ENCODE results near the gene RPTOR.

RPTOR gene

DNA sequence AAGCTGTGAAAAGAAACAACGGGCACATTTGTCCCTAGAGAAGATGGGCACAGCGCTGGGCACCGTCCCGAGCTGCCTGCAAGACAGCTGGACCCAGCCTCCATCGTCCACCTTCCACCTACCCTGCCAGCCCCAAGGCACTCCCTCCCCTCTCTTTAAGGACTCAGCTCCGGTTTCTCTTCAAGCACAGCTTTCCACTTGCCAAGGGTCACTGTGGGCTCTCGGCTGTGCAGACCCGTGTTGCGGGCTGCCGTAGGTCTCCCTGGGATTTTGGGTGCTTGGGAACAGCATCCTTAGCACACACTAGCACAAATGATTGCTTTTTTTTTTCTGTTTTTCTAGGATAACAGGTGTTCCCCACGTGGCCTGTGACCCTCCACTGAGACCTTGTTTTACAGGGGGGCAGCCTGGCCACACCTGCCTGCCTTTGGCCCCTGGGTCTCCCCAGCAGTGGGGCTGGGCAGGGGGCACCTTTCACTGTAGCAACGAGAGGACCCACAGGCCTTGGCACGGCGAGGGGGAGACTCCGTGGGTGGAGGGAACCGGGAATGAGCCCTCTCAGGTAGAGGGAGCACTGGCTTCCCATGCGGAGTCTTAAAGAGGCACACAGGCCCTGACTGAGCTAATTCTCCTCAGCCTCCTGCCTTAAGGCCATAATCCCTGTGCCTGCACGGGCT, 448.4 kb downstream of the RPTOR start:
- FAIRE-seq: no peak
- DNase-seq (ENCODE audit: insufficient read length, low spot score): peak; percentile 39

- DNase-seq (ENCODE audit: insufficient read length, low spot score) (no peak), FAIRE-seq (no peak)
Observed at GRCh38 chr17:80995131-80995530, 450.5 kb downstream of the RPTOR start.

DNA sequence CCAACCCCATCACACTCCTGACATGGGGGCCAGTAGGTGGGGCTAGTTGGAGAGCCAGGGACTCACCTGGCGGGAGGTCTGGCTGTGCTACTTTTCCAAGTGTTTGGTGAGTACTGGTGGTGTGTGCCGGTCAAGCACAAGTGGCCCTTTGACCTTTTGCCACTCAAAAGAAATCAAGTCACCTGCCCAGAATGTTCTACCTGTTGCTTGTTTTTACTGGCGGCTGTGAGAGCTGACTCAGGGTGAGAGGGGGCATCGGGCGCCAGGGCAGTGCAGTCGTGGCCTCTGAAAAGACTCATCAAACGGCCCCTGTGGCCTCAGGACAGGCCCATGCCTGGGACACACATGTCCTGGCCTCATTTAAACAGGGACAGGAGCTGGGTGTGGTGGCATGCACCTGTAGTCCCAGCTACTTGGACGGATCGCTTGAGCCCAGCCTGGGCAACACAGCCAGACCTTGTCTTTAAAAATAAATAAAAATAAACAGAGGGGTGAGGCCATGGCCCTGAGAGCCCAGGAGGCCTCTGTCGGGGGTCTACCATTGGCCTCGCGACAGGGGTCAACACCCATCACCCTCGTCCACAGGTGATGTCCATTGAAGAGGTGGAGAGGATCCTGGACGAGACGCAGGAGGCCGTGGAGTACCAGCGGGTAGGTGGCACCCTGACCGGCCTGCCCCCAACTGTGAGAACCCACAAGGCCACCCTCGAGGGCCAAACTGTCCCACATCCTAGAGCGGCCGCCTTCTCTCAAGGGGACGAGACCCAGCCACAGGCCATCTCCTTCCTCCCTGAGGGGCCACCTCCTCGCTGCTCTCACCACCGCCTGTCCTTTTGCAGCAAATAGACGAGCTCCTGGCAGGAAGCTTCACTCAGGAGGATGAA, 452.0 kb downstream of the RPTOR start:
- no peak for FAIRE-seq

DNA sequence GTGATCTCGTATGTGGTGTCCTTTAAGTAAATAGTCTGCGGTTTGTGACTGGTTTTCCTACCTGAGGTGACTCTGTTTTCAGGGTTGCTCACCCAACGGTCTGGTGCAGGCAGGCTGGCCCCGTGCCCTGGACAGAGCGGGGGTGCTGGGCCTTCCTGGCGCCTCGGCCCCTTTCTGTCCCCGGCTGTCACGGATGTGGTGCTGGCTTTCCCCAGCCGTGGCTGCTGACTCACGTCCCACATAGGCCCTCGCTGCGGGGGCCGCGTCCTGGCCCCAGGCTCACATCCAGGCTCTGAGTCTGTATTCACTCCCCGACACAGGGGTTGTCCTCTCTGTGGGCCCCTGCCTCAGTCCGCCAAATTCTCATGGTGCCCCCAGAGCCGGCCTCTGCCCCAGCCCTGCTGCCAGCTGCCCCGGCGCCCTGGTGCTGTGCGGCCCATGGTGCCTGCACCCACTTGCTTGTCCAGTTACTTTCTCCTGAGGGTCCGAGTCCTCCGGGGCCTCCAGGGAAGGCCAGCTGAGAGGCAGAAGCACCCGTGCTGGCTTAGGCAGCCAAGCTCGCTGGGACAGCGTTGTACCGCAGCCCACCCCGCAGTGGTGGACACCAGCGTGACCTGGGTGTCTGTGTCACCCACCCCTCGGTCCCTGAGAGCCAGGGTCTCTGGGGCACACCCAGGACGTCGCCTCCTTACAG, 452.9 kb downstream of the RPTOR start:
- FAIRE-seq (no peak), DNase-seq (ENCODE audit: insufficient read length, low spot score) (no peak)

More for the DNA sequence above, 452.0 kb downstream of the RPTOR start:
- DNase-seq (ENCODE audit: insufficient read length, low spot score): no peak

DNA sequence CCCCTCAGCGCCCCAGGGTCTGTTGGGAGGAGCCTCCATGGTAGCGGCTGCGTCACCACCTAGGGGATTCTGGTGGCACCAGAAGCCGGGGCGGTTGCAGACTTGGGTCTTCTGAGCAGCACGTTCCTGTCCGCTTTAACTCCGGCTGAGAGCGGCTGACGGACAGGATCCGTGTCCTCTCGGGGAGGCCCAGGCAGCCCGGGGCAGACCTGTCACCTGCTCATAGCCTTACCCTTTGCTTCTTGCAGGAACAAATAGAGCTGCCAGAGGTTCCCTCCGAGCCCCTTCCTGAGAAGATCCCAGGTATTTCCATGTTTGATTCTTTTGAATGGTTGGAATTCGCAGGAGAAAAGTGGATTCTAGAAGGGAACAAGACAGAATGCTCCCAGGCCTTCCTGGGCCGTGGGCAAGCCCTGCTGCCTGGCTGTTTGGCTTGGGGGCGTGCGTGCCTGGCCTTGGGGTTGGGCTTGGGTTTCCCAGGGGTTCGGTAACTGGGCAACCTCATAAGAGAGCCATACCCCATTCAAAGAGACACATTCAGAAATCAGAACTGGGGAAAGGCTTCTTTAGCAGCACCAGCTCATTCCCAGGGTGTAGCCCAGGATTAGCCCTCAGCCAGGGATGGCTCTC, 453.6 kb downstream of the RPTOR start:
- DNase-seq (ENCODE audit: insufficient read length, low spot score): no peak

GRCh38 chr17:80998748-80999535, 454.3 kb downstream of the RPTOR start:
- DNase-seq (ENCODE audit: insufficient read length, low spot score) (no peak), FAIRE-seq (no peak)

More for the DNA sequence above, 453.6 kb downstream of the RPTOR start:
- FAIRE-seq: no peak

- FAIRE-seq (no peak), DNase-seq (ENCODE audit: insufficient read length, low spot score) (no peak)
Observed at GRCh38 chr17:80999536-81000333, 455.1 kb downstream of the RPTOR start.

- DNase-seq (ENCODE audit: insufficient read length, low spot score) (no peak), FAIRE-seq (no peak)
Observed at GRCh38 chr17:81000334-81000630, 455.6 kb downstream of the RPTOR start.

DNA sequence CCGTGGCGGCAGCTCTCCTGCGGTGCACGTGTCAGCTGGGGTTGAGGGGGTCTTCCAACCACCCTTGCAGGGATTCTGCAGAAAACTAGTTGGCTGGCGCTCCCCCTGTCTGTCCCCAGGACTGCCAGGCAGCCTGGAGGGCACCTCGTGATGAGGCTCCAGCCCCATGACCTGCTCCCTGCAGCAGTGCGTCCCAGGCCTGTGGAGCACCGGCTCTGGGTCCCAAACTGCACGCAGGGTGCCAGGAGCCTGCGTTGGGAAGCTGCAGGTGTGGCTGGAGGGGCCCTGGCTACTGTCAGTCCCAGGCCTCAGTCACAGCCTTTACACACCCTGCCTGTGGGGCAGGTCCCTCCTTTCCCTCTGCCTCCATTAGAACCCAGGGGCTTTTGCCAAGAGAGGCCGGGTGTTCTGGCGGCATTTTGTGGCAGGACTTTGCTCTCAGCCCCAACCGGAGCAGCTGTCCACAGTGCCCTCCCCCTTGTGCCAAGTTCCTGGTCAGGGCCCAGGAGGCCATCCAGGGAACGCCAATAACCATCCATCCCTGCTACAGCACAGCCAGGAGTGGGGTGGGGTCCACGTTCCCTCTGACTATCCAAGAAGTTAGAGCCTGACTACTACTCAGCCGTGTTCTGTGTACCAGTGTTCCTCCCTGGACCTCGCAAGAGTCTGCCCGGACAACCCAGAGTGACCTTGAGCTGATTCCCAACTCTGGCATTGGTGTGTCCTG, 456.2 kb downstream of the RPTOR start:
- FAIRE-seq: no peak
- DNase-seq (ENCODE audit: insufficient read length, low spot score): no peak

DNA sequence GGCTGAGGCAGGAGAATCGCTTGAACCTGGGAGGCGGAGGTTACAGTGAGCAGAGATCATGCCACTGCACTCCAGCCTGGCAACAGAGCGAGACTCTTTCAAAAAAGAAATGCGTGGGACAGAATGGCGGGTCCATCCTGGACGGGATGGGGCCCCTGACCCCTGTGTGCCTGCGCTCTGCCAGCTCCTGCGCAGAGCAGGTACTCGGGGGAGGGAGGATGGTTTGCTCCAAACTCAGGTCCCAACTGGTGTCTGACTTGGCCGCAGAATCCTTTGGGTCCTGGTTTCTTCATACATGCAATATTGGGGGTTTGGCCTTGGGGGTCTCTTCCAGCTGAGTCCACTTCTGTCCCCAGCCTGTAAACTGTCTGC, 457.4 kb downstream of the RPTOR start:
- no peak for DNase-seq (ENCODE audit: insufficient read length, low spot score)
- no peak for FAIRE-seq

- DNase-seq (ENCODE audit: insufficient read length, low spot score) (no peak), FAIRE-seq (no peak)
Observed at GRCh38 chr17:81002409-81003361, 458.0 kb downstream of the RPTOR start.

GRCh38 chr17:81003711-81004475, 459.3 kb downstream of the RPTOR start:
- FAIRE-seq (no peak), DNase-seq (ENCODE audit: insufficient read length, low spot score) (no peak)

GRCh38 chr17:81006891-81007290, 462.3 kb downstream of the RPTOR start:
- DNase-seq (ENCODE audit: insufficient read length, low spot score) (no peak), FAIRE-seq (no peak)

DNA sequence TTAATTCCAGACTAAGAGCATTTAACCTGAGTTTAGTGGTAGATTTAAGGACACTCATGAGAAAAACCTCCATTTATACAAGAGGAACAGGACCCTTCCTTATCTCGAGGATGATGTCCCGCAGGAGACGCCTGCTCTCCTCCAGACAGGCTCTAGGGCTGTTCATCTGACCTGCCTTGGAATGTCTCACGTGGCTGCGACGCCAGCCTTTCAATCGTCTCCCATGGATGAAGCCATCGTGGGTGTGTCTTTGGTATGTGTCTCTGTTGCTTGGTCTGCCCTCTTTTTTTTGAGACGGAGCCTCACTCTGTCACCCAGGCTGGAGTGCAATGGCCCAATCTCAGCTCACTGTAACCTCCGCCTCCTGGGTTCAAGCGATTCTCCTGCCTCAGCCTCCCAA, 463.5 kb downstream of the RPTOR start:
- FAIRE-seq: no peak

GRCh38 chr17:81009136-81009535, 464.5 kb downstream of the RPTOR start:
- no peak for FAIRE-seq
- no peak for DNase-seq (ENCODE audit: insufficient read length, low spot score)

More for the DNA sequence above, 463.5 kb downstream of the RPTOR start:
- no peak for DNase-seq (ENCODE audit: insufficient read length, low spot score)

DNA sequence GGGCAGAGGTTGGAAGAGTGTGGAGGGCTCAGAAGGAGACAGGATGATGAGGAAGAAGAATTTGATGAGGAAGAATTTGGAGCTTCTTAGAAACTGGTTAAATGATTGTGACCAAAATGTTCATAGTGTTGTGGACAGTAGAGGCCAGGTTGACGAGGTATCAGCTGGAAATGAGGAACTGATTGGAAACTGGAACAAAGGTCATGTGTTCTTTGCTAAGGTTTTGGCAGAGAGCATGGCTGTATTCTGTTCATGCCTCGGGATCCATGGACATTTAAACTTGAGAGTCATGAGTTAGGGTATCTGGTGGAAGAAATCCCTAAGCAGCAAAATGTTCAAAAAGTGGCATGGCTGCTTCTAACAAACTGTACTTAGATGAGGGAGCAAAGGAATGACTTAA, 466.3 kb downstream of the RPTOR start:
- FAIRE-seq (no peak), DNase-seq (ENCODE audit: insufficient read length, low spot score) (no peak)

- FAIRE-seq: no peak
- no peak for DNase-seq (ENCODE audit: insufficient read length, low spot score)
Observed at GRCh38 chr17:81011951-81012350, 467.3 kb downstream of the RPTOR start.
